ENCODE results near the gene DACT1.

The DACT1 gene

GRCh38 chr14:58666737-58667136 lies 29.0 kb downstream of the DACT1 start:
- DNase-seq (ENCODE audit: low read depth in 2 of 2) = no peak

- no peak for DNase-seq (ENCODE audit: low read depth in 2 of 2)
These were observed 30.1 kb downstream of the DACT1 start for GRCh38 chr14:58667900-58668299.

- DNase-seq (ENCODE audit: low read depth in 2 of 2) = no peak
These were observed 31.2 kb downstream of the DACT1 start for GRCh38 chr14:58668848-58669480.

GRCh38 chr14:58669556-58670200 lies 31.9 kb downstream of the DACT1 start:
- no peak for DNase-seq (ENCODE audit: low read depth in 2 of 2)

- no peak for DNase-seq (ENCODE audit: low read depth in 2 of 2)
These were observed 33.3 kb downstream of the DACT1 start for GRCh38 chr14:58671024-58671423.

GRCh38 chr14:58671436-58671835 lies 33.7 kb downstream of the DACT1 start:
- no peak for DNase-seq (ENCODE audit: low read depth in 2 of 2)

- DNase-seq (ENCODE audit: low read depth in 2 of 2) = no peak
These were observed 36.0 kb downstream of the DACT1 start for GRCh38 chr14:58673722-58674121.

GRCh38 chr14:58677001-58677400 lies 39.2 kb downstream of the DACT1 start:
- DNase-seq (ENCODE audit: low read depth in 2 of 2) = no peak

- DNase-seq (ENCODE audit: low read depth in 2 of 2) = no peak
These were observed 39.8 kb downstream of the DACT1 start for GRCh38 chr14:58677517-58677916.

- no peak for DNase-seq (ENCODE audit: low read depth in 2 of 2)
These were observed 40.2 kb downstream of the DACT1 start for GRCh38 chr14:58677996-58678395.

GRCh38 chr14:58680698-58681097 lies 42.9 kb downstream of the DACT1 start:
- DNase-seq (ENCODE audit: low read depth in 2 of 2) = no peak

GRCh38 chr14:58687232-58687795 lies 49.6 kb downstream of the DACT1 start:
- DNase-seq (ENCODE audit: low read depth in 2 of 2) = no peak

GRCh38 chr14:58690801-58691516 lies 53.2 kb downstream of the DACT1 start:
- DNase-seq (ENCODE audit: low read depth in 2 of 2) = no peak

- DNase-seq (ENCODE audit: low read depth in 2 of 2) = no peak
These were observed 55.3 kb downstream of the DACT1 start for GRCh38 chr14:58693048-58693447.

GRCh38 chr14:58695514-58695913 lies 57.8 kb downstream of the DACT1 start:
- no peak for DNase-seq (ENCODE audit: low read depth in 2 of 2)

GRCh38 chr14:58697266-58697929 lies 59.6 kb downstream of the DACT1 start:
- DNase-seq (ENCODE audit: low read depth in 2 of 2) = no peak

All from fibroblast of skin of left quadriceps (primary cell).